BE2C (cell line): ENCODE measurements around the gene E2F8.

Experiments
- DNase-seq: peaks from one replicate; pipeline ENCODE4 v3.0.0-alpha.2; 2020
- H3K27me3 ChIP-seq: fragments of 250-450 bp; sonication (Bioruptor Pico); 2 replicates; pipeline ENCODE4 v1.5.1; 2020; ENCODE audit warnings: mild to moderate bottlenecking
- H3K36me3 ChIP-seq: fragments of 250-450 bp; sonication (Bioruptor Pico); 2 replicates; pipeline ENCODE4 v1.5.1; 2020; ENCODE audit warnings: mild to moderate bottlenecking
- H3K4me1 ChIP-seq: fragments of 250-450 bp; sonication (Bioruptor Pico); 2 replicates; pipeline ENCODE4 v1.5.1; 2020
- H3K4me3 ChIP-seq: 2 replicates; pipeline ENCODE4 v1.5.1; 2011; ENCODE audit warnings: low read depth, low read length
- H3K9me3 ChIP-seq: fragments of 250-450 bp; sonication (Bioruptor Pico); 2 replicates; pipeline ENCODE4 v1.5.1; 2020
- TF ChIP-seq, protein P1 (sequence below): IDR thresholded peaks from 2 replicates; pipeline ENCODE4 v1.5.1; 2012; ENCODE audit warnings: mild to moderate bottlenecking, low read depth, low read length

E2F8 gene

DNA sequence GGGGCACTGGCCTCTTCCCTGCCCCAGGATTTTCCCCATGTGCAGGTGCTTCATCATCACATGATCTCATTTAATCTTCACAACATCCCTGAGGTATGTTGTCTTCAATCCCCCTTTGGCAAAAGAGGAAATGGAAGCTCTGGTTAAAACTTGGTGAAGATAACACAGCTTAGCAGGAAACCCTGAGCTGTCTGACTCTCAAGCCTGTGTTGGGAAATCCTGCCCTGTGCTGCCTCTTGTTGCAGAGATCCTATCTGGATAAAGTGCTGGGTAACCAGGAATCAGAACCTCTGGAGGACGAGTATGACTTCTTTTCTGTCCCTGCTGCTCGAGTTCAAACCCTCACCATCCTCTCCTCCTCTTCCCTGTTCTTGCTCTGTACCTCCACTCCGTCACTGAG lies 13.1 kb upstream of the E2F8 start:
- no peaks in the 10 kb centered on the region for H3K9me3 ChIP-seq
- no peak for DNase-seq
- H3K27me3 ChIP-seq = no peaks in the 10 kb centered on the region
- H3K36me3 ChIP-seq = no peaks in the 10 kb centered on the region
- TF ChIP-seq, protein P1, sequence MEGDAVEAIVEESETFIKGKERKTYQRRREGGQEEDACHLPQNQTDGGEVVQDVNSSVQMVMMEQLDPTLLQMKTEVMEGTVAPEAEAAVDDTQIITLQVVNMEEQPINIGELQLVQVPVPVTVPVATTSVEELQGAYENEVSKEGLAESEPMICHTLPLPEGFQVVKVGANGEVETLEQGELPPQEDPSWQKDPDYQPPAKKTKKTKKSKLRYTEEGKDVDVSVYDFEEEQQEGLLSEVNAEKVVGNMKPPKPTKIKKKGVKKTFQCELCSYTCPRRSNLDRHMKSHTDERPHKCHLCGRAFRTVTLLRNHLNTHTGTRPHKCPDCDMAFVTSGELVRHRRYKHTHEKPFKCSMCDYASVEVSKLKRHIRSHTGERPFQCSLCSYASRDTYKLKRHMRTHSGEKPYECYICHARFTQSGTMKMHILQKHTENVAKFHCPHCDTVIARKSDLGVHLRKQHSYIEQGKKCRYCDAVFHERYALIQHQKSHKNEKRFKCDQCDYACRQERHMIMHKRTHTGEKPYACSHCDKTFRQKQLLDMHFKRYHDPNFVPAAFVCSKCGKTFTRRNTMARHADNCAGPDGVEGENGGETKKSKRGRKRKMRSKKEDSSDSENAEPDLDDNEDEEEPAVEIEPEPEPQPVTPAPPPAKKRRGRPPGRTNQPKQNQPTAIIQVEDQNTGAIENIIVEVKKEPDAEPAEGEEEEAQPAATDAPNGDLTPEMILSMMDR = no peak
- no peak overlapping the region for H3K4me3 ChIP-seq
- no peaks in the 10 kb centered on the region for H3K4me1 ChIP-seq

DNA sequence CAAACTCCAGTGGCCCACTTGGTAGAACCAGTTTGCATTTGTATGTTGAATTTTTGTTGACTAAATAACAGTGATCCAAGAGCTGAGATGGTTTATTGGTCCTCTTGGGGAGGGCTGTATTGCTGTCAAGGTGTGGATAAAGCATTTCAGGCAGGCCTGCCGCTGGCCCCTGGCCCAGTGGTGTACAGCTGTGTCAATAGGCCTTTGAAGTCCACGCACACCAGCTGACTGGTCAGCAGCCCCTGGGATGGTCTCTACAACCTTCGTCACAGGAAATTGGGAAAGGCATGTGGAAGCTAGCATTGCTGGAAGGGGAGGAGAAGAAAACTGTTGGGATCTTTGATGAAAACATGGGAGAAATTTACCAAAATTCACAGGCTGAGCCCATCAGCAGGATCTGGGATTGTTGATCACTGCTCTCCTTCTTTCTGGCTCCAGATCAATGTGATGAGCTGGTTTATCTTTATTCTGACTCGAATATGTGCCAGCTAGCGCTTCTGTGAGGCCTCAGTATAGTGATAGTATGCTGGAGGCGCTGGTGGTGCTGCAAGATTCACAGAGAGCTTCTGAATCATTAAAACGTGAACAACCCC lies 12.5 kb upstream of the E2F8 start:
- H3K4me3 ChIP-seq = no peak overlapping the region
- no peak for DNase-seq
- TF ChIP-seq, protein P1 = no peak
- H3K4me1 ChIP-seq = no peaks in the 10 kb centered on the region
- H3K9me3 ChIP-seq = no peaks in the 10 kb centered on the region
- H3K27me3 ChIP-seq = no peaks in the 10 kb centered on the region
- H3K36me3 ChIP-seq = no peaks in the 10 kb centered on the region

DNA sequence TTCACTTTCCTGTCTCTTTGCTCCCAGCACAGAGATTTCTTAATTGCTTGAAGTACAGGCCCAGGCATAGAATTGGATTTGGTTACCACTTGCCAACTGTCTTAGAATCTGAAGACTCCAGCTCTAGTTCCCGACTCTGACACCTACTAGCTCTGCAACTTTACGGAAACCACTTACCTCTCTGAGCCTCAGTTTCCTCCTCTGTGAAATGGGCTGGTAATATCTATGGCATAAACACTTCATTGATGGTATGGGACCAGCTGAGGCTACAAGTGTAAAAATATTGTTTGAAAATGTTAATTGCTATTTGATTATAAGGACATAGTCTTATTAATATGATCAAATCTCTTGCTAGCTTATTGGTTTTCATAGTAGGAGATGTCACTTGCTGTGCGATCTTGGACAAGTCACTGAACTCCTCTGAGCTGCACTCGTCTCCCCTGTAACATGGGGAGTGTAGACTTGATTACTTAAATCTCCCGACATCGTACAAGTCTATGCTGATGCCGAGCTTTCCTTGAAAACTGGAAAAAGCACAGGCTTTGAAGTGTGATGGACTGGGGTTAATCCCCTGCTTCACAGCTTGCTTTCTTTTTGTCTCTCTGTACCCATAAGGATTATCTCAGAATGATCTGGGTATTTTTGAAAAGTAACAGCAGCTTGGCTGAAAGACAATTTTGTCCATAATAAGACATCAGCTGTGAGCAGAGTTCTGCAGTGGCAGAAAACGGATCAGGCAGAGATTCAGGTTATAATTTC lies 11.8 kb upstream of the E2F8 start:
- TF ChIP-seq, protein P1 = no peak
- Histone ChIP-seq H3K4me3 (no peak overlapping the region), H3K9me3 (no peaks in the 10 kb centered on the region), H3K27me3 (no peaks in the 10 kb centered on the region), H3K36me3 (no peaks in the 10 kb centered on the region), H3K4me1 (no peaks in the 10 kb centered on the region)
- no peak for DNase-seq

DNA sequence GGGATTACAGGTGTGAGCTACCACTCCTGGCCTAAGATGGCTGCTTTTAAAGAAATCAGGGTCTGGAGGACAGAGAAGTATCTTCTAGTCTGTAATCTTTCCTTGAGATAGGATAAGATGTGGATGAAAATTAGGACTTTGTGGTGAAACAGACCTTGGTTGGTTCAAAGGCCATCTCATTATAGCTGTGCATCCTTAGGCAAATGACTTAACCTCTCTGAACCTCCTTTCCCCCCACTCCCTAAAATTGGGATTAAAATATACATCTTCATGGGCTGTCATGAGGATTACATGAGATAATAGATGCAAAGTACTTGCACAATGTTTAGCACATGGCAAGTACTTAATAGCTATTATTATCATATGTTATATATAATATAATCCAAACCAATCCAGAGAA lies 10.8 kb upstream of the E2F8 start:
- DNase-seq = no peak
- H3K9me3 ChIP-seq = no peaks in the 10 kb centered on the region
- H3K27me3 ChIP-seq = no peaks in the 10 kb centered on the region
- TF ChIP-seq, protein P1 = no peak
- no peaks in the 10 kb centered on the region for H3K4me1 ChIP-seq
- no peaks in the 10 kb centered on the region for H3K36me3 ChIP-seq
- no peak overlapping the region for H3K4me3 ChIP-seq

DNA sequence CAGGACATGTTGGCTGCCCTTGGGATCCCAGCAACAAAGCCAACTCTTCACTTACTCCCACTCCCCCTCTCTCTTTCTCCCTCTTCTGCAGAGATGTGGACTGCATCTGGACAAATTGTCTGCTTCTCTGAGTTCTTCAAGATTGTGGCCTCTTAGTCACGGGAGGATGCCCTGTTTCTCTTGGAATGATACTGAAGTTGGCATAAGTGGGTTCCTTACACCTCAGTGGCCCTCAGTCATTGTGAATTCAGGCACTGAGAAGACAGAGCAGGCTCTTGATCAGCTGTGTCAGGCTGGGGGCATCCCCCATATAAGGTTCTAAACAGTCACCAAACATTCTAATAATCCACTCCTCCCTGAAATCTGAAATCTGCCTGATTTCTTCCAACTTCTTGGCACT lies 6.1 kb upstream of the E2F8 start:
- Histone ChIP-seq H3K9me3 (no peaks in the 10 kb centered on the region), H3K27me3 (no peaks in the 10 kb centered on the region), H3K4me1 (no peaks in the 10 kb centered on the region), H3K36me3 (no peaks in the 10 kb centered on the region), H3K4me3 (no peak overlapping the region)
- TF ChIP-seq, protein P1 = no peak
- no peak for DNase-seq

DNA sequence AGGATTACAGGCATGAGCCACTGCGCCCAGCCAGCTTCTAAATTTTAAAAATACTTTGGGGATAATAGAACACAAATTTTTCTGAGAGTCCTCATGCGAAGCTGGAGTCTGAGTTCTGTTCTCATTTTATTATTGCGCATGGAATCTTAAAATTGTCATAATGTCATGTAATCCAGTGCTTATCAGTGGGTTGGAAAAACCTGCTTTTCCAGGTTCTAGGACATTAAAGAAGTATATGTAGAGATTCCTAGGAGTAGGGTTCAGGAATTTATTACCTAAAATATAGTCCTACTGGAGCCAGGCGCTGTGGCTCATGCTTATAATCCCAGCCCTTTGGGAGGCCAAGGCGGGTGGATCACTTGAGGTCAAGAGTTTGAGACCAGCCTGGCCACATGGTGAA lies 4.6 kb upstream of the E2F8 start:
- Histone ChIP-seq H3K27me3 (no peaks in the 10 kb centered on the region), H3K9me3 (no peaks in the 10 kb centered on the region), H3K4me3 (no peak overlapping the region), H3K36me3 (no peaks in the 10 kb centered on the region), H3K4me1 (no peaks in the 10 kb centered on the region)
- no peak for DNase-seq
- TF ChIP-seq, protein P1 = no peak
